HG03039 (cell line): ENCODE results near the gene RAPGEF1.
"Not testable (repeated sequence)": the region's sequence is repeated elsewhere in the genome, so short reads cannot be mapped to it uniquely, and the experiment has no call there.

Source experiments
- ATAC-seq: cut with Tn5 transposase; IDR thresholded peaks from one replicate; pipeline ENCODE4 v1.9.1; 2021; ENCODE audit warnings: mild to moderate bottlenecking, moderate library complexity; ENCODE audit not compliant: unreplicated experiment

Gene RAPGEF1, protein sequence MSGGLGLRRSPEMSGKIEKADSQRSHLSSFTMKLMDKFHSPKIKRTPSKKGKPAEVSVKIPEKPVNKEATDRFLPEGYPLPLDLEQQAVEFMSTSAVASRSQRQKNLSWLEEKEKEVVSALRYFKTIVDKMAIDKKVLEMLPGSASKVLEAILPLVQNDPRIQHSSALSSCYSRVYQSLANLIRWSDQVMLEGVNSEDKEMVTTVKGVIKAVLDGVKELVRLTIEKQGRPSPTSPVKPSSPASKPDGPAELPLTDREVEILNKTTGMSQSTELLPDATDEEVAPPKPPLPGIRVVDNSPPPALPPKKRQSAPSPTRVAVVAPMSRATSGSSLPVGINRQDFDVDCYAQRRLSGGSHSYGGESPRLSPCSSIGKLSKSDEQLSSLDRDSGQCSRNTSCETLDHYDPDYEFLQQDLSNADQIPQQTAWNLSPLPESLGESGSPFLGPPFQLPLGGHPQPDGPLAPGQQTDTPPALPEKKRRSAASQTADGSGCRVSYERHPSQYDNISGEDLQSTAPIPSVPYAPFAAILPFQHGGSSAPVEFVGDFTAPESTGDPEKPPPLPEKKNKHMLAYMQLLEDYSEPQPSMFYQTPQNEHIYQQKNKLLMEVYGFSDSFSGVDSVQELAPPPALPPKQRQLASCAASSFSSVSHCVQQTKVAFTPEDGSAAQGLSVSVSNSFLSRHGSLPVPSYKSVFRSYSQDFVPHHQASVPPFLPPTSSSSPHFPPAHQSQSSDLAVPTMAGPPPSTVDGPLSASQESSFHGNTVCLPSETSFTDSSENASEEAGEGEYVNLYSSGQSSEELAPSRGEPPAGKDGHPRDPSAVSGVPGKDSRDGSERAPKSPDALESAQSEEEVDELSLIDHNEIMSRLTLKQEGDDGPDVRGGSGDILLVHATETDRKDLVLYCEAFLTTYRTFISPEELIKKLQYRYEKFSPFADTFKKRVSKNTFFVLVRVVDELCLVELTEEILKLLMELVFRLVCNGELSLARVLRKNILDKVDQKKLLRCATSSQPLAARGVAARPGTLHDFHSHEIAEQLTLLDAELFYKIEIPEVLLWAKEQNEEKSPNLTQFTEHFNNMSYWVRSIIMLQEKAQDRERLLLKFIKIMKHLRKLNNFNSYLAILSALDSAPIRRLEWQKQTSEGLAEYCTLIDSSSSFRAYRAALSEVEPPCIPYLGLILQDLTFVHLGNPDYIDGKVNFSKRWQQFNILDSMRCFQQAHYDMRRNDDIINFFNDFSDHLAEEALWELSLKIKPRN (N-terminal part only)

DNA sequence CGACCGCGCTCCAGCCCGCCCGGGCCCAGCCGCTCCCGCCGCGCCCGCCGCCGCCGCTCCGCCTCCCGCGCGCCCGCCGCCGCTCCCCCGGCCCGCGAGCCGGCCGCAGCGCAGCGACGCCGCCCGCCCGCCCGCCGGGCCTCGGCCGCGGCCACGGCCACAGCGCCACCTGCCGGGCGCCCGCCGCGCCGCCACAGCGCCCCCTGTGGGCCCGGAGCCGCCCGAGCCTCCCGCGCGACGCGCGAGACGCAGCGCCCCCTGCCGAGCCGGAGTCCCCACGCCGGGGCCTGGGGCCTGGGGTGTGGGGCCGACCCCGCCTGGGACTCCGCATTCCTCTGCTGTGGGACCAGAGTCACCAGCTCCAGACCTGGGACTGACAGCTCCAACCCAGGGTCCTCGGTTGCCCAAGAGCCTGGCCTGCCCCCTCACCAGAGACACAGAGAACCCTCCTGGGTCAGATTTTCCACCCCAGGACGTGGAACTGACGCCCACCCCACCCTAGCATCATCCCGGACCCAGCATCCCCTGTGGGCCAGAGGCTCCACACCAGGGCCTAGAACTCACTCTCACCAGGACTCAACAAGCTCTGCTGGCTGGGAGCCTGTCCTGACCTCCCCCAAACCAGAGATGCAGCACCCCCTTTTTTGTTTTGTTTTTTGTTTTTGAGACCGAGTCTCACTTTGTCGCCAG, at the start of gene RAPGEF1:
Gene RAPGEF1, minus strand, starts transcription at position 118 of the 690 bp plus-strand sequence. CDS start 246 bp downstream, outside the sequence.
- peak; percentile 59 for ATAC-seq

DNA sequence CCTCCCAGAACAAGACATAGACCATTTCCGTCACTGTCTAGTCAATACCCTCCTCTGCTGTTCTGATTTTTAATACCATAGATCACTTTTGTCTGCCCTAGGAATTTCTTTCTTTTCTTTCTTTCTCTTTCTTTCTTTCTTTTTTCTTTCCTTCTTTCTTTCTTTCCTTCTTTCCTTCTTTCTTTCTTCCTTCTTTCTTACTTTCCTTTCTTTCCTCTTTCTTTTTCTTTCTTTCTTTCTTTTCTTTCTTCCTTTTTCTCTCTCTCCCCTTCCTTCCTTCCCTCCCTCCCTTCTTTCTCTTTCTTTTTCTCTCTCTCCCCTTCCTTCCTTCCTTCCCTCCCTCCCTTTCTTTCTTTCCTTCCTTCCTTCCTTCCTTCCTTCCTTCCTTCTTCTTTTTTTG, 49.0 kb upstream of the RAPGEF1 start:
- ATAC-seq = no peak

DNA sequence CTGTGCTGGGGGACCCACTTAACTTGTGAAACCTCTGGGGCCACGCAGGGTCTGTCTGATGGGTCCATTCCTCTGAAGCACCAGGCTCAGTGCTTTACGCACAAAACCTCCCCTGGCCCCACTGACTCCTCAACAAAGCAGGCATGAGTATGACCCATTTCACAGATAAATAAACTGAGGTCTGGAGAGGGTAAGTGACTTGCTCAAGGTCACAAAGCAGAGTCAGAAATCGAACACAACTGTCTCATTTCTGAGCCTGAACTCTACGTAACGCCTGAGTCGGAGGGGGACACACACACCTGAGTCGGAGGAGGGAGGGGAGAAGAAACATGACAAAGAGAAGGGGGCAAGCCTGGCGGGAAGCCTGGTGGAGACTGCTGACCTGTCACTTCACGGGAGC, 48.0 kb upstream of the RAPGEF1 start:
- no peak for ATAC-seq

DNA sequence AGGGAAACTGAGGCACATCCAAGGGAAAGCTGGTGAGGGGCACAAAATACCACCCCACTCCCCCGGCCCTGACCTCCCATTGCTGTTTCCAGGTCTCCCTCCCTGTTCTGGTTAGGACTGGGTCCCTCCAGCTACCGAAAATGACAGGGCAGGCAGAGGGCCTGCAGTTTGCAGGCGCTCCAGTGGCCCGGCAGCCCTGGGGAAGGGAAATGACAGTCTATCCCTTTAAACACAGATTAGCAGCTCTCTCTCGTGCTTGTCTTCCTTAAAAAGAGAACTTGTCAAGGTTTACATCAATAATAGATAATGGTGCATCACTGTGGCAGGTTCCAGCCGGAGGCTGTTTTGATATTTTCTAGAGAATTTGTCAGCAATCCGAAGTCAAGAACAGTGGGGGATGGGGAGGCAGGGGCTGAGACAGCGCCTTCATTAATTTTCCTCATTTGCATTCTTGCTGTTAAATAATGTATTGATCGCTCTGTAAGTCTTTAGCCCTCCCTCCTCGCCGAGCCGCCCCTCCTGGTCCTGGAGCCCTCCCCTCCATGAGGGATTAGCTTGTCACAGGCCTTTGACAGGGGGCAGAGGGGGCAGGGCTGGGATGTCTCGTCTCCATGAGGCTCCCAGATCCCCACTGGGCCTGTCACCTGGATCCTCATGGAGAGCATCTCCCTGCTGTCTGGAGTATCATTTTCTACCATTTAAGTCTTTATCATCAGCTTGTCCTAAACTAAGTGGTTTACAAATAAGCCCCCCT, 45.0 kb upstream of the RAPGEF1 start:
- no peak for ATAC-seq

DNA sequence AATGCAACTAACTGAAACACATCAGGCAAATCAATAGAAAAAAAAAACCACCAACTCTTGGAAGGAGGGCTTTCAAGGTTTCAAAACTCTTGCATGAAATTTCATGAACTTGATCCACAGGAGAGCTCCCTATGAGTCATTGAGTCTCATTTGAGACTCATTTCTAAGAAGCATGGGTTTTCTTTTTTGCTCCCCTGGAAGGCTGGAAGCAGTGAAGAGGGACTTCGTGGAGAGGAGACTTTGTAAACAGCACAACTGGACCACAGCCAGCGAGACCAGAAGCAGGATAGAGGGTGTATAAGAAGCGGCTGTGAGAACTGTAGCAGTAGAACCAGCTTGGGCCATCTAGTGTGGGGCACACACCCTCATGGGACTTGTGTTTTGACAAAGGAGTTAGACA, 41.2 kb upstream of the RAPGEF1 start:
- ATAC-seq = no peak

DNA sequence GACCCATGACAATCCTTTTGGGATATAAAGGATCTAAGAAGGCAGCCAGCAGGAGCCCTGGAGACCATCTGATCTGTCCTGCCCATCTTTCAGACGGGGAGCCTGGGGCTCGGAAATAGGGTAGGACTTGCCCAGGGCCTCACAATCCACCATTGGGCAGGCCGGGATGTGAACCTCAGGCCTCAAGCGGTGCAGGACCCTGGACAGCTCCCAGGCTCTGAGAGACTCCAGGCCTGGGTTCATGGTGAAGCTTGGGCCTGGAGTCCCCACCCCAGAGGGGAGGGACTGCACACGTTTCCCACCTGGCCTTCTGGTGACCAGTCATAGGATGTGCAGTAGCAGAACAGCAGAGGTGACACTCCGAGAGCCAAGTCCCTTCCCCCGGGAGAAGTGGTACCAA, 36.6 kb upstream of the RAPGEF1 start:
- no peak for ATAC-seq

DNA sequence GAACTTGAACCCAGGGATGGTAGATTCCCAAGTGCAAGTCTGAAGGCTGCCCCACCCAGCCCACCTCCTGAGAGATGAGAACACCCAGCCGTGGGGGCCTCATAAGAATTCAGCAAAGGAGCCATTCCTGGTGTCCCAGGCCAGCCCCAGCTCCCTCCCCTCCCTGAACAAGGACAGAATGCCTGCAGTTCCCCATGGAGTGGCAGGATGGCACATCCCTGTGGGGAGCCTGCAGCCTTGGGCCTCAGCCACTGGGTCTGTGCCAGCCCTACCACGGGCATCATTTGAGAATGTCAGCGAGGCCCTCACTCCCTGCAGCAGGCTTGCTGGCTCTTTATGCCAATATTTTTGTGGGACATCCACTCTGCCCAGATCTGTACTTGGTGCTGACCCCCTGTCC, 36.2 kb upstream of the RAPGEF1 start:
- no peak for ATAC-seq

DNA sequence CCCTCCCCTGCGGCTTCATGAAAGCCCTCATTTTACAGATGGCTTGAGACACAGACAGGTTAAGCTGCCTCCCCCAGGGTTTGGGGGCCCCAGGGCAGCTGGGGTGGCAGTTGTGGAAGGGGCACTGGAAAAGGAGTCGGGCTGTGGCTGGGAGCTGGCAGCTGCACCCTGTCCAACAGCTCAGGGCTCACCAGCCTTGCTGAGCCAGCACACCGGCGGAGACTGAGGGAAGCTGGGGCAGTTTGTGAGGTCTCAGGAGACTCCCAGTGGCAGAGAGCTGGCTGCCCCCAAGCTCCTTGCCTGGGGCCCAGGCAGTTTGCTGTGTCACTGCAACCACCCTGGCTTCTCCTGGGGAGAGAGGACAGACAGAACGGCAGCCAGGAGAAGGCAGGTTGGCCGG, 34.8 kb upstream of the RAPGEF1 start:
- ATAC-seq = no peak

DNA sequence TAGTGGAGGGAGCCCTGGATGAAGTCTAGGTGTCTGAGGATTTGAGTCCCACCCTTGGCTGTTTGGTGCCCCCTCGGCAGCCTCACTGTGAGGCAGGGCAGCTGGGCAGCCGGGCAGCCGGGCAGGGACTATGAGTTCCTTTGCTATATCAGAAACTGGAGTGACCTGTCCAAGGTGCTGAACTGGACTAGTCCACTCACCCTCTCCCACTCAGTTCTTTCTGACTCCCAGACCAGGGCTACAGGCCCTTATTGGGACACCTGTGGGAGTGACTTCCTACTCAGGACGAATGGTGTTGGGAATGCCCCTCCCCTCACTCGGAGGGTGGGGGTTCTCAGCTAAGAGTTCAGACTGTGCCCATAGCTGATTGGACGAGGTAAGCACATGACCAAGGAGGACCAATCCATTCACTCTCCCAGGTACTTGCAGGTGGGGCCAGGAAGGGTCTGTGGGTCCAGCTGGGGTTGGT, 34.1 kb upstream of the RAPGEF1 start:
- no peak for ATAC-seq

DNA sequence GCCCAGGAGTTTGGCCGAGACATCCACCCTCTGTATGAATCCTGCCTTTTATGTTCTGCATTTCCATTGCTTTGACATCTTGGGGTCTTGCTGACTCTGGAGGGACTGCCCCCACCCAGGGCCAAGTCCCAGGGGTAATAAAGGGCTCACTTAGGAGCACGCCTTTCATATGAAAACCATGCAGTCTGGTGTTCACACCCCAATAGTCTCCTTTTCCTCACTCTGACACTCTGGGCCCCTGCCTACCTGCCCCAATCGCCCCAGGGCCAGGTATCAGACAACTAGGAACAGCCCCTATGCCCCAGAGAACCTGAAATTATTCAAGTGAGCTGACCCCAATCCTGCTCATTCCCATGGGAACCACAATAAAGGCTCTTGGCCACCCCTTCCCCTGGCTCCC, 33.1 kb upstream of the RAPGEF1 start:
- no peak for ATAC-seq

DNA sequence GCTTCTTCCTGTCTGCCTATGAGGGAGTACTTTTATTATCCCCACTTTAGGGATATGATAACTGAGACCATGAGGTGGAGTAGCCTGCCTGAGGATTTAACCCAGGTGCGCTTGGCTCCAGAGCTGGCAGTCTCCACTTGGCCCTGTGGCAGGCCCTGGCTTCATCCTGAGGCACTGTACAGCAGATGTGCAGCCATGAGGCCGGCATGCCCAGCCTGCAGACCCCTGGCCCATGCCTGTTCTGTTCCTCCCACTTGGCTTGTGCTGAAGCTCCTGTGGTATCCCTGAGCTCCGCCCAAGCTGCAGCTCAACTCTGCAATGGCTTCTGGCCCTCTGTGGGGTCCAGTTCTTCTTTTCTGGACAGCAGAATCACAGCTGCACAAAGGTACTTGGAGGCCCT, 31.8 kb upstream of the RAPGEF1 start:
- ATAC-seq = no peak

DNA sequence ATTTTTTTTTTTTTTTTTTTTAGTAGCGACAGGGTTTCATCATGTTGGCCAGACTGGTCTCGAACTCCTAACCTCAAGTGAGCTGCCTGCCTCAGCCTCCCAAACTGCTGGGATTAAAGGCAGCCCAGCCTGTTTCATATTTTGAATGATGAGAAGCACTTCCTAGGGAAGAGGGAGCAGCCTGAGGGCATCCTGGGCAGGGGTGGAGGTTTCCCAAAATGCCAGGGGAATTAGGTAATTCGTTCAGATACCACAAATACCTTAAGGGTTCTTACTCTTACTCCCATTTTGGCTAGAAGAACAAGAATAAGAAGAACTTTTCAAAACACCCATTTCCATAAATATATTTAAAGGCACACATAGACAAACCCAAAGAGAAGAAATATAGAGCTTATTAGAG, 29.5 kb upstream of the RAPGEF1 start:
- ATAC-seq = no peak

DNA sequence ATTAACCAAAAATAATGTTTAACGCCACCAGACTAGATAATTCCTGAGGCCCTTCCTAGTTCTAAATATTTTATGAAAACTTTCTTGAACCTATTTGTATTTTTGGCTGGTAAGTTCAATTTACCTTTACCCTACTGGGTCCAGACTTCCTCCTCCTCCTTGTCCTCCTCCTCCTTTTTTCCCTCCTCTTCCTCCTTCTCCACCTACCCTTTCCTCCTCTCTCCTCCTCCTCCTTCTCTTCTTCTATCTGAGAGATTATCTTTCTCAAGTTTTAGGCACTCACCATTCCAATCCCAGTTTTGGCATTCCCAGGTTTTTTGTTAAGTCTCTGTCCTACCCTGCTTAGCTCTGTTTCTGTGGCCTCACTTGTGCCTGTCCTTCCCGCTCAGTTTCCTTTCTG, 24.7 kb upstream of the RAPGEF1 start:
- ATAC-seq = no peak

DNA sequence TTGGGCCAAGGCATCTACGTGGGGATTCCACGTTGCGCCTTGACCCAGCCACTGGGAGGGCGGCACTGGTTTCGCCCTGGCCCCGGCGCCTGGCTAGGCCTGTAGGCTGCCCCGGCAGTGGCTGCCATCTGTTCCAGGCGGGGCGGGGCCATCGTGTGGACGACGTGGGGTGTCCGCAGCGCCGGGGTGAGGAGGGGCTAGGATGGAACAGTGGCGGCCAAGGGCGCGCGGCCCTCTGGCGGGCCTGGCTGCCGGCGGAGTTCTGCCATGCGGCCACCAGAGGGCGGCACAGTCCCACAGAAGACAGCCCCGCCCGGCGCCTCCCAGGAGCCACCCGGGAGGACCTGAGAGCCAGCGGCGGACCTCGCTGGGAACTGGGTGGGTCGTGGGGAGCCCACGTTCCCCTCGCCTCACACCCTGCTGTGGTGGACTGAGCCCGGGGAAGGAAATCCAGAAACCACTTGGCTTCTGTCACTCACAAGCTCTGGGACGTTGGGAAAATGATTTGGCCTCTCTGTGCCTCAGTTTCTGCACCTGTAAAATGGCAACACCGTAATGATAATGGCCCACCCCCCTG, 22.6 kb upstream of the RAPGEF1 start:
- ATAC-seq = no peak

DNA sequence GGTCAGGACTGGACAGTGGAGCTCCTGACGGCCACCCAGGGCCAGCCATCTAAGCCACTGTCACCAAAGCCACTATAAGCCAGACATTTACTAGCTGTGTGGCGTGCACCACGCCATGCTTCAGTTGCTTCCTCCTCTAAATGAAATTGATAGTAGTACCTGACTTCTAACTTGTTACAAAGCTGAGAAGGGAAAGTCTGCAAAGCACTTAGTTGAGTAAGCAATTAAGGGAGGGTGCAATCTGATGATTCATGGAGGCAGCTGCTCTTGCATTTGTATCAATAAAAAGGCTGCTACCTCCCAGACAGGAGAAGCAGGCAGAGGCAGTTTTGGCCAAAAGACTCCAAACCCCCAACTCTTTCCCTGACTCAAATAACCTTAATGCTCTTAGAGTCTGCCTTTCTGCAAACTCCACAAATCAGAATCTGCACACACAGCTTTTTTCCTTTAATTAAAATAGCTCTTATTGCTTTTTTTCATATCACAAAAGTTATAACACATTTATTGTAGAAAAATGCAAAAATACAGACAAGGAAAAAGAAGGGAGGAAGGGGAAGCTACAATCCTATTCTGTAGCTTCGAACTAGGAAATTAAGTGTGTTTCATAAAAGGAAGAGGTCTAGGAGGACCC, 19.3 kb upstream of the RAPGEF1 start:
- ATAC-seq = no peak

DNA sequence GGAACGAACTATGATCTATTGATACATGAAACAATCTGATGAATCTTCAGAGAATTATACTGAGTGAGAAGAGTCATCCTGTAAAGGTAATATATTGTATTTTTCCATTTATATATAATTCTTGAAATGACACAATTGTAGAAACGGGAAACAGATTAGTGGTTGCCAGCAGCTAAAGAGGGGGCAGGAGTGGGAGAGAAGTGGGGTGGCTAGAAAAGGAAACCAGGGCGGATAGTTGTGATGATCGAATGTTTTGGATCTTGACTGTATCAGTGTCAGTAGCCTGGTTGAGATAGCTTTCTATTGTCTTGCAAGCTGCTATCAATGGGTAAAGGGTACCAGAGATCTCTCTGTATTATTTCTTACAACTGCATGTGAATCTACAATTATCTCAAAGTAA, 17.7 kb upstream of the RAPGEF1 start:
- no peak for ATAC-seq

DNA sequence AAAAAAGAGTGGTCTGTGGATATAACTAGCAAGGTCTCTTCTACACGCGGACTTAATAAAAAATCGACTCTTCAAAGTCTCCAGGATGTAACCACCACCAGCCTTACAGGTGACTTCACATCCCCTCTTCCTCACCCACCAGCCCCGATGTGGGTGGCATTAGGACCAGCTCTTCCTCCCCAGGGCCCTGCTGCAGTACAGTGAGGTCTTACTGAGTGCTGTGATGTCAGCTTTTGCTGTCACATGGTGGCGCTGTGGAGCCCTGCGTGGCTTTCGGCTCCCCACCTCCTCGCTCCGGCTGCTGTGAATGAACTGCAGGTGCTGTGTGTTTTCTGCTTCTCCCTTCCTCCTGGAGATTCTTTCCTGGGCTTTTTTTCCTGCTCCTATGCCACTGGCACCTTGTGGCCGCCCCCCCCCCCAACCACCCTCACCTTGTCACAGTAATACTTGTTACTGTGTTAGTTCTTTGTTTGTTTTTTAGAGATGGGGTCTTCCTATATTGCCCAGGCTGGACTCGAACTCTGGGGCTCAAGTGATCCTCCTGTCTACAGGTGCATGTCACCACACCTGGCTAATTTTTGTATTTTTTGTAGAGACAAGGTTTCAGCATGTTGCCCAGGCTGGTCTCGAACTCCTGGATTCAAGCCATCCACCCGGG, 15.8 kb upstream of the RAPGEF1 start:
- no peak for ATAC-seq

DNA sequence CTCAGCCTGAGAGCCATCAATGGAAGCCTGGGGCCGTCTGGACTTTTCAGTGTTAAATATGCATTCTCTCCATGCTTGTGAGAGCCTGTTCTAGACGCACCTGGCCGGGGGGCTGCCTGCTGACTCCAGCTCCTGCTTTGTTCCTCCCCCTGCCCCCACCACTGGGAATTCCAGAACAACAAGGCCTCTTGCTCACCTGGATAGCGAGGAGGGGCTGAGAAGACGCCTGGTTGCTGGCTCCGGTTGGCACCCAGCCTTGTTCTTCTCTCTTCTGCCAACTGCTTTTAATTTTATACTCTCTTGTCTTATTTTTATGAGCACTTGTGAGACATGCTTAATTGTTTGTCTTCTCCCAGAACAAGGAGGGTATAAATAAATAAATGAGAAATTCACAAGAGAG, 15.0 kb upstream of the RAPGEF1 start:
- ATAC-seq = no peak

DNA sequence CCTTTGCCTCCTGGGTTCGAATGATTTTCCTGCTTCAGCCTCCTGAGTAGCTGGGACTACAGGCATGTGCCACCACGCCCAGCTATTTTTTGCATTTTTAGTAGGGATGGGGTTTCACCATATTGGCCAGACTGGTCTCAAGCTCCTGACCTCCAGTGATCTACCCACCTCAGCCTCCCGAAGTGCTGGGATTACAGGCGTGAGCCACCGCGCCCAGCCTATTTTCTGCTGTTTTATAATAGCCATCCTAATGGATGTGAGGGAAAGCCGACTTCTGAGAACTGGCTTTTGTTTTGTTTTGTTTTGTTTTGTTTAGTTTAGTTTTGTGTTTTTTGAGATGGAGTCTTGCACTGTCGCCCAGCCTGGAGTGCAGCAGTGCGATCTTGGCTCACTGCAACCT, 13.9 kb upstream of the RAPGEF1 start:
- not testable (repeated sequence) for ATAC-seq
